RPMI8226 (cell line): ENCODE results near the gene TMUB2.

Source experiments
- DNase-seq: peaks from one replicate; pipeline ENCODE4 v3.0.0-alpha.2; 2015

The TMUB2 gene

DNA sequence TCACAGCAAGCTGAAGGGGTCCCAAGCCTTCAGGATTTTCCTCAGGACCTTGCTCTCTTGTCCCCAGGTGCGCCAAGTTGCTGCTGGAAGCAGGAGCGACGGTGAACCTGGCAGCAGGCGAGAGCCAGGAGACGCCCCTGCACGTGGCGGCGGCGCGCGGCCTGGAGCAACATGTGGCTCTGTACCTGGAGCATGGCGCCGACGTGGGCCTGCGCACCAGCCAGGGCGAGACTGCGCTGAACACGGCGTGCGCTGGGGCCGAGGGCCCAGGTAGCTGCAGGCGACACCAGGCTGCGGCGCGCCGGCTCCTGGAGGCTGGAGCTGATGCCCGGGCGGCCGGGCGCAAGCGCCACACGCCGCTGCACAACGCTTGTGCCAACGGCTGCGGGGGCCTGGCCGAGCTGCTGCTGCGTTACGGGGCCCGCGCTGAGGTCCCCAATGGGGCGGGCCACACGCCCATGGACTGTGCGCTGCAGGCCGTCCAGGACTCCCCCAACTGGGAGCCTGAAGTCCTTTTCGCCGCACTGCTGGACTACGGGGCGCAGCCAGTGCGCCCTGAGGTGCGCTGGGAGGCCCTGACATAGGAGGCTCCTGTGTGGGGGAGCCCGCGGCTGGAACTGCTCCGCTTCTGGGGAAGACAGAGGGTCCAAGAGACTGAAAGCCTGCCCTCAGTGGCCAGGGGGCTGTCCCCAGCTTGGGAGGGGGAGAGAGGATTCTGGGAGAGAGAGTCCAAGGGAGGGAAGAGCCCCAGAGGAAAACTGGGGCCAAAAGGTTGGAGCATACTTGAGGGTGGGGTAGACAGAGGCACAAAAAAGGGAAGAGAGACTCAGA is 9.9 kb upstream of the TMUB2 start:
- DNase-seq: no peak

DNA sequence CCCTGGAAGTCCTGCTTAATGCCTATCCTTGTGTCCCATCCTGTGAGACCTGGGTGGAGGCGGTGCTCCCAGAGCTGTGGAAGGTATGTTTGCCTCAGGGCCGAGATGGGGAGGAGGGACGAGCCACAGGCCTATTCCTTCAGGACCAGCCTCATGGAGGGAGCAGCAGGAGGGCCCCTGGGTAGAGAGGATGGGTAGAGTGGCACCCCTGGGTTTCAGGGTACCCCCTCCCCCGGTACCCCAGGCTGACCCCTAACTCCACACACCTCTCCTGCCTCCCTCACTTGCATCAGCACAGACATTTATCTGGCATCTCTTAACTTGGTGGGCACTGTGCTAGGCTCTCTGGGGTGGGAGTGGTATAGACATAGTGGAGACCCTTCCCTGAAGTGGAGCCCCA is 9.1 kb upstream of the TMUB2 start:
- no peak for DNase-seq

DNA sequence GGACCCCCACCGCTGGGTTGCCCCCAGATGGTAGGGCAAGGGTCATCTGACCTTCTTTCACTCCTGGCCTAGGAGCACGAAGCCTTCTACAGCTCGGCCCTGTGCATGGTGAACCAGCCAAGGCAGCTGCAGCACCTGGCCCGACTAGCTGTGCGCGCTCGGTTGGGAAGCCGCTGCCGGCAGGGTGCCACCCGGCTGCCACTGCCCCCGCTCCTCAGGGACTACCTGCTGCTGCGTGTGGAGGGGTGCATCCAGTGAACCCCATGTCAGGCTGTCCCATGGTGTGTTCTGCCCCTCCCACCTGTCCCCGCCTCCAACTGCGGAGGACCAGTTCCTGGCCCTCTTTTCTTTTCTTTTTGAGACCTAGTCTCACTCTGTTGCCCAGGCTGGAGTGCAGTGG is 8.6 kb upstream of the TMUB2 start:
- DNase-seq: no peak

GRCh38 chr17:44183024-44183423 is 3.7 kb upstream of the TMUB2 start:
- DNase-seq: no peak

DNA sequence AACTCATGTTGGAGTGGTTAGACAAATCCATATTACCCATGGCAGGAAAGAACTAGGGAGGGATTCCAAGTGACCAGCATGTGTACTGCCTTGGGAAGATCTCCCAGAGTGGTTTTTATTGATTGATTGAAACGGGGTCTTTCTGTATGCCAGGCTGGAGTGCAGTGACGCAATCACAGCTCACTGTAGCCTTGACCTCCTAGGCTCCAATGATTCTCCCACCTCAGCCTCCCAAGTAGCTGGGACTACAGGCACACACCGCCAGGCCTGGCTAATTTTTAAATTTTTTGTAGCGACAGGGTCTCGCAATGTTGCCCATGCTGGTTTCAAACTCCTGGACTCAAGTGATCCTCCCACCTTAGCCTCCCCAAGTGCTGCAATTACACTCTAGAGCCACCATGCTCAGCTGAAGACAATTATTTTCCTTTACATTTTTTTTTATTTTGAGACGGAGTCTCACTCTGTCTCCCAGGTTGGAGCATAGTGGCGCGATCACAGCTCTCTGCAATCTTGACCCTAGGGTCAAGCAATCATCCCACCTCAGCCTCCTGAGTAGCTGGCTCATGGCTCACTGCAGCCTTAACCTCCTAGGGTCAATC is 2.5 kb upstream of the TMUB2 start:
- no peak for DNase-seq

- DNase-seq: peak; percentile 29
Measured at GRCh38 chr17:44187131-44187899, 543 bp downstream of the TMUB2 start.

DNA sequence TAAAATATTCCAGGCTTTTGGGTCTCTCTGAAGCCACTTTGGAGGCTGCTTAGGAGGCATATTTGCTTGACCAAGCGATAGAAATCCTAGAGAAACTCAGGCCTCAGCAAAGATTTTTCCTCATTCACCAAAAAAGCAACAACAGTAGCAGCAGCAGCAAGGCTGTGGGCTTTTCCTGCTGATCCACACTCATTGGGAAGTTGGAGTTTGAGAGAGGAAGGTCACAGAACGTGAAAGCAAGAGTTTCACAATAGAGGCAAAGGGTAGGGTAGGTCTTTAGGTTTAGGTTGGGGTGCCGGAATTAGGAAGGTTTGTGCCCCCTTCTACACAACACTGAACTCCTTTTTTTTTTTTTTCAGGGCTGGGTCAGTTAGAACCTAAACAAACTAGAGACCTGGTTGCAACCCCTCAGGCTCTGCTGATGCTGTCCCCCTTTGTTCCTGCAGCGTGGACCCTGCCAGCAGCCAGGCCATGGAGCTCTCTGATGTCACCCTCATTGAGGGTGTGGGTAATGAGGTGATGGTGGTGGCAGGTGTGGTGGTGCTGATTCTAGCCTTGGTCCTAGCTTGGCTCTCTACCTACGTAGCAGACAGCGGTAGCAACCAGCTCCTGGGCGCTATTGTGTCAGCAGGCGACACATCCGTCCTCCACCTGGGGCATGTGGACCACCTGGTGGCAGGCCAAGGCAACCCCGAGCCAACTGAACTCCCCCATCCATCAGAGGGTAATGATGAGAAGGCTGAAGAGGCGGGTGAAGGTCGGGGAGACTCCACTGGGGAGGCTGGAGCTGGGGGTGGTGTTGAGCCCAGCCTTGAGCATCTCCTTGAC is 2.0 kb downstream of the TMUB2 start:
- no peak for DNase-seq

DNA sequence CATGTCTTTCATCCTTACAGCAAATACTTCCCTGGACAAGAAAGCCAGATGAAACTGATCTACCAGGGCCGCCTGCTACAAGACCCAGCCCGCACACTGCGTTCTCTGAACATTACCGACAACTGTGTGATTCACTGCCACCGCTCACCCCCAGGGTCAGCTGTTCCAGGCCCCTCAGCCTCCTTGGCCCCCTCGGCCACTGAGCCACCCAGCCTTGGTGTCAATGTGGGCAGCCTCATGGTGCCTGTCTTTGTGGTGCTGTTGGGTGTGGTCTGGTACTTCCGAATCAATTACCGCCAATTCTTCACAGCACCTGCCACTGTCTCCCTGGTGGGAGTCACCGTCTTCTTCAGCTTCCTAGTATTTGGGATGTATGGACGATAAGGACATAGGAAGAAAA is 3.7 kb downstream of the TMUB2 start:
- no peak for DNase-seq

DNA sequence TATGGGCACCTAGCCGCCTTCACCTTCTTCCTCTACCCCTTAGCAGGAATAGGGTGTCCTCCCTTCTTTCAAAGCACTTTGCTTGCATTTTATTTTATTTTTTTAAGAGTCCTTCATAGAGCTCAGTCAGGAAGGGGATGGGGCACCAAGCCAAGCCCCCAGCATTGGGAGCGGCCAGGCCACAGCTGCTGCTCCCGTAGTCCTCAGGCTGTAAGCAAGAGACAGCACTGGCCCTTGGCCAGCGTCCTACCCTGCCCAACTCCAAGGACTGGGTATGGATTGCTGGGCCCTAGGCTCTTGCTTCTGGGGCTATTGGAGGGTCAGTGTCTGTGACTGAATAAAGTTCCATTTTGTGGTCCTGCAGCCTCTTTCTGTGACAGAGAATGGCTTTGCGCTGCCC is 4.6 kb downstream of the TMUB2 start:
- no peak for DNase-seq

DNA sequence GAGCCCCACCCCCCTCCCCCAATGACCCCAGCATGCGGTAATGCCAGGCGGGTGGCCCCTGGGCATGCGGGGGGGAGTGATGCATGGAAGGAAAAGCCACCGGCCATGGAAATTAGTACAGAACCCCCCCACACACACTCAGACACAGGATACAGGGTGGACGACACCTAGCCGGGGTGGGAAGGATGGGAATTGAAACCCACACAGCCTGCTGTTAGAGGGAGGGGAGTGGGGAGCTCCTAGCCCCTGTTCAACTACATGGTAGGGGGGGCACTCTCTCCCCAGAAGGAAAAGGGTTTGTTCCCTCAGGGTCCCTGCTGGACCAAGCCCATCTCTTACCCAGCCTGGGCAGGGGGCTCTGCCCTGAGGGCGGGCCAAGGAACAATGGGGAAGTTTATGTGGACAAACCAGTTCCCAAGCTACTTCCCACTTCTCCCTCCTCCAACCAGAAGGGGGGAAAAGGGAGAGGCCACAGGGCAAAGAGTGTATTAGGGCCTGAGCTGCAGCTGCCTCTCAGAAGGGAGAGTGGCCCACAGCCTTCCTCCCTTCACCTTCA is 5.2 kb downstream of the TMUB2 start:
- DNase-seq: no peak

GRCh38 chr17:44192750-44193149 is 6.0 kb downstream of the TMUB2 start:
- DNase-seq: no peak

DNA sequence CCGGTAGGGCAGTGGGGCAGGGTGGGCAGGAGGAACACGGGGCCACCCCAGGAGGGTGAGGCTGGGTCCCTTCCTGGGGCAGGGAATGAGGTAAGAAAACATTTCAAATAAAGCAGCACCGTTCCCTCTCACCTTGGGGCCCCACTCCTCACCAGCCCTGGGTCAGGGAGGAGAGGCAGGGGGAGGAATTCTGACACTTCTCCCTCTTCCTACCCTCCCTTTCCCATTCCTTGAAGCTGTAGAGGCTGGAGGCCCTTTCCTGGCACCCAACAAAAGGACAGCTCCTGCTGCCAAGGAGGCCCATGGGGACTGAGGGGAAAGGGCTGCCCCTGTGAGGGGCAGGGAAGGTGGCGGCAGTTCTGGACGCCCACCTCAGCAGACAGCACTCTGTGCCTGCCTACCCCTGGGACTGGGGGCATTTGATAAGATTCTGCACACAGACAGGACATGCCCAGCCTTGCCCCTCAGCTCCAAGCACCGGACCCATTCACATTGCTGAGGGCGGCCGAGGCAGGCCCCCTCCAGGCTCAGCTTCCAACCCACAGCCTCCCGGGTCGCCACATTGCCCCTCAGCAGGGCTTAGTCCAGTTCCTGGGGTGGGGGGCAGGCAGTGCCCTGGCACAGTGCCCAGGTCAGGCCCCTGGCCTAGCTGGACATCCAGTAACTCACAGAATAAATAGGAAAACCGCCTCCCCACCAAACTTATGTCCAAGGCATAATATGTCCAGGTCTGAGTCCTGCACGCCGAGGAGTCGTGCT is 6.7 kb downstream of the TMUB2 start:
- DNase-seq: no peak

GRCh38 chr17:44197107-44197506 is 10.3 kb downstream of the TMUB2 start:
- no peak for DNase-seq

DNA sequence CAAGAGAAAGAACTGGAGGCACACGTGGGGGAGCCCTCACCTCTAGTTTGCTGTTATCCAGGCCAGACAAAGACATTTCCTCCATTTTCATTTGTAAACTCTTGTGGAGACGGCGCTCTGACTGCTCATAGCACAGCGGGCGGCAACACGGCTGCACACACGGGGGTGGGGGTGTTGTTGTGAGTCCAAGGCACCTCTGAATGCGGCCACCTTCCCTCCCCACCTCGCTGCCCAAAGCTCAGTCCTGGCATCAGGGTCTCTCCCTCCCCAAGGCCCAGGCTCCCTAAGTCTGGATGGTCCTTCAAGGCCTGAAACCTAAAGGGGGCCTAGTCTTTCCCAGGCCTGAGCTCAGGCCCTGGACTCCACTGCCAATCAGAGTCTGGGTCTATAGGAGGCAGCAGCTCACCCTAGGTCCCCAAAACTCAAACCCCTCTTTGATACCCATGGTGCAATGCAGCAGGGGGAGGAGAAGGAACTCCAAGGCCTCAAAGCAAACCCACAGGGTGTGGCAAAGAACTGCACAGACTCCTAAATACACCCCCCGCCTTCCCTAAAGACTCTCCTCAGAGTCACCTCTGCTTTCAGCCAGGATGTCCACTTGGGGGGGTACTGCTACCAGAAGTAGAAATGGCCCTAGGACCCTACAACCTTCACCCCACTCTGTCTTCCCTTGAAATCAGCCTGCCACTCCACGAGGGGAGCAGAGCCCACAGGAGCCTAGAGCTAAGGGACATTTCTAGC is 11.4 kb downstream of the TMUB2 start:
- peak; percentile 75 for DNase-seq

DNA sequence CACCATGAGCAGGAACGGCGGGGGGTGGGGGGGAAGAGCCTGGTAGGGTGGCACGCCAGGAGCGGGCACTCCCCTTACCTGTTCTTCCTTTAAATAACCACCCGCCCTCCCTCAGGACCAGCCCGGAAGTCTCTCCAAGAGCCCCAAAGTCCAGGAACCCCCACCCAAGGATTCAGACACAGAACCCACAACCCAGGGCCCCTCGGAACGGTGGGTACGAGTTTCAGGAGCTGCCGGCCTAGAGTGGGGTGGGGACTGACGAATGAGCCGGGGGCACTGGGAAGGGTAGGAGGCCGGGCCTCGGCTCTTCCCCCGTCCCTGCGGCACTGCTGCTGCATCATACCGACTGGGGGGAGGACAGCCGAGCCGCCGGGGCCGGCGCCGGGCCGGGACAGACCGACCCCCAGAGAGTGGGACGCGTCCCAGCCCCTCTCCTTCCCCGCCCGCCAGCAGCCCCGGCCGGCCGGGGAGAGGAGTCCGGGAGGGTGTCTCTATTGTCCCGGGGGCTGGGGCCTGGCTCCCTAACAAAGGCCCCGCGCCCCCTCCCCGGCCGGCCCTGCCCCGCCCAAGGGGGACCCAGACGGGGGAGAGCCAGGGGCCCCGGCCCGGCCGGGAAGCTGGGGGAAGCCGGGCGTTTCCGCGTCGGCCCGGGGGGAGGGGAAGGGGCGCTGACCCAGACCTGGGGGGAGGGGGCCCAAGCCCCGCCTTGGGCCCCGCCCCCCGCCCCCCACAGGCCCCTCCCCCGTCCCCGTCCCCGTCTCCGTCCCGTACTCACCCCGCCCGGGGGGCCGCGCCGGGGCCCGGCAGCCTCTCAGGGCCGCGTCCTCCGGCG is 12.2 kb downstream of the TMUB2 start:
- DNase-seq: peak; percentile 68

GRCh38 chr17:44199553-44200477 is 13.0 kb downstream of the TMUB2 start, which contains the start of gene ATXN7L3:
TSS of gene ATXN7L3 (minus strand) at chr17:44199884. CDS start at chr17:44198070, 1,814 bp downstream.
- peak; percentile 99 for DNase-seq

GRCh38 chr17:44200478-44201155 is 13.8 kb downstream of the TMUB2 start:
- no peak for DNase-seq

DNA sequence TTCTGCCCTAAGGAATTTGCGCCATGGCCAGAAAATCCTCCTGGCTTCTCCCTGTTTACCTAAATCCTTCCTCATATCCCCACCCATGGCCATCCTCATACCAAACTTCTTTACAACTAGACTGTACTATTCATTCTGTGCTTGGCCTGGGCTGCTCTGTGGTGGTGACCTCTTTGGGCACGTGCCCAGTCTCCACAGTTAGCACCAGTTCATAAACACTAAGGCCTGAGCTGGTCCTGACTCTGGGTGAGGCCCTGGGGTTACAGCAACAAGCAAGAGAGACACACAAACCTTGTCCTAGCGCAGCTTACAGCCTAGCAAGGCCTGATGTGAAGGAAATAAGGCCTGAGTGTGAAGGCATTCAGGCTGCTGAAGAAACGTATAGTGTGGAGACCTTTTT is 16.0 kb downstream of the TMUB2 start:
- DNase-seq: no peak
